ENCODE results near the gene TRMO.

Gene TRMO

DNA sequence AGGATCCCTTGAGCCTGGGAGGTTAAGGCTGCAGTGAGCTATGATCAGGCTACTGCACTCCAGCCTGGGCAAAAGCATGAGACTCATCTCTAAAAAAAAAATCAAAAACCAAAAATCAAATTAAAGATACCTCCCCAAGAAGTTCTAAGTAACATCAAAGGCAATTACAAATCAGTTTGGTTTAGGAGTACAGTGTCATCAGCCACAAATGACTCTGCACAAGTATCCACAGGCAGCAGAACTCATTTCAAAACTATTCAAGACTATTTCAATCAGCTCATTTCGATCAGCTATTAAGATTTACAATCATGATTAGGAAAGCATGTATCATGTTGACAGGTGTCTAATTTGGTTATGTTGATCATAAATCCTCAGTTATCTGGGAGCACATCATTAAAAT, 19.1 kb downstream of the TRMO start:
- no peak for DNase-seq (ENCODE audit: low spot score)

DNA sequence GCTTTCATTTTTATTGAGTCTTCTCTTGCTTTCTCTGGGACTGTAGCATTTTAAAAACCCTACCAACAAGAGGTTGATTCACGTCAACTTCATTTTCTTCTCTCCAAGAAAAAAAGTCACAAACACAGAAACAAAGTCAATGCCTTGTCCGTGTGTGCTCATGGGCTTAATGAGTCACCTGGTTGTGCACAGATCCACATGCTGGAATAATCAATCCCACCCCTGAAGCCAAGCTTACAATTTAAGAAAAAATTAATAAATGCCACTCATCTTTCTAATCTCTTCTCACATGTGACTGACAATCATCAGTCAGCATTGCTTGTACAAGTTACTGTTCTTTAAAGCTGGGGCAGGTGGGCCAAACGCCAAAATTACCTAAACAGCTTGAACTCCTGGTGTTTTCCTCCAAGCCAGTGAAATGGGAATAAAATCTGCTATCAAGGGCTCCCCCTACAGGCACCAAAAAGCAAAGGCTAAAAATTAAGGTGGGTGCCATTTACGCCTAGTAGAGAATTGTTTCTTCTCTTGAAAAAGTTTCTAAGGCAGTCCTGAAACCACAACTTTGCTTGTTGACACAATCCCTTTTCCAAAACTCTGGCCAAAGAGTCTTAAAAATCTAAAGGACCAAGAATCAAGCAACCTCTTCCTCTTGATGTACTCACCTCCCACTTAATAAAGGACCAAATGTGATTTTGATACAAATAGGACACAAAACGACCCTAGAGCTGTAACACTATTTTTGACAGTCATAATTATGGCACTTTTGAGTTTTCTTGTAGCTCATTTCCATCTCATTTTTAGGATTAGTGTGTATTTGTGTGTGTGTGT, 21.3 kb downstream of the TRMO start:
- peak; percentile 57 for DNase-seq (ENCODE audit: low spot score)

DNA sequence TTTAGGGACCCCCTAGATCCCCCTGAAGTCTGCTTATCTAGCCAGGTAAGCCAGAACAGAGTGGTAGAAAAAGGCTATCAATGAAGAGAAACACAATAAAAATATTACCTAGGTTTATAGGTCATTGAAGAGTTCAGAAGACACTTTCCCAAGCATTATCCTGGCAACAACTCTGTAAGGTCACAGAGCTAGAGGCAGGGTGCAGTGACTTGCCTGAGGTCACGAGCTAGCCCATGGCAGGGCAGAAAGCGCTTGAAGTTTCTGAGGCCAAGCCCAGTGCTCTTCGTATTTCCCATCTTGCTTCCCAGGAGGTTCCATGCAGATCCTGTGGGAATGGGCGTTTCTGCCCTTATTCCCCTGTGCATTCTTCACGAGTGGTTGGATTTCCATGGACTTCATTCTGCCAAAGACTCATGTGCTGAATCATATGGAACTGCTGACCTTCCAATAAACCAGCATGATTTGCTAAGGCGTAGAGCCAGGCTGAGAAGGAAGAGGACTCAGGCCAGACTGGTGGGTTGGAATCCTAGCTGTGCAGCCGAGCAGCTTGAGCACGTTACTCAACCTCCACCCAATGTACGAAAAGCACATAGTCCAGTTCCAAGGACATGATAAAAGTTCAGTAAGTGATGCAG, 22.1 kb downstream of the TRMO start:
- DNase-seq (ENCODE audit: low spot score): no peak

DNA sequence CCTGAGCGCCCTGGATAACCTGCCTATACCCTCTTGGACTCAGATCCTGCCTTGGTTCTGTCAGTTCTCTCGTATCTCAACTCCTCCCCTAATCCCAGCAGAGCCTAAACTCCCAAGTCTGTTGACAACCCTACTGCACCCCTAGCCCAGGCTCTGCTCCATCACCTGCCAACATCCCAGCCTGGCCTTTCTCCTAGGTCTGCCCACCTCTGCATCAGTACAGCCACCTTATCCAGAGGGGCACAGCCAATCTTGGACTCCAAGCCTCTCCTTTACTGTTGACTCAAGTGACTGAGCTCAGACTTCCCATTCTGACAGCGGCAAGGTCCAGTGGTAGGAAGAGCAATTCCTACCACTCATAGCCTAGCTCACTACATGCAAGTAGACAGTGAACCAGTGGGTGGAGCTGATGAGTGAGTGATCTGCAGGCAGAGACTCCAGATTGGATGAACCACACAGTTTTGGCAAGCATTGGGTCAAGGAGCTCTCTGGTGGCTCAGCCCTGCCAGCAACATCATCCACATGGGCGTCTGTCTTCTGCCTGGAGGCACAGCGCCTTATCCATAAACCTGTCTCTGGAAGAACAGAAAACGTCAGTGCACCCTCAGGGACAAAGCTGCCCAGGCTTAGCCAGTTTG, 26.5 kb downstream of the TRMO start:
- peak; percentile 22 for DNase-seq (ENCODE audit: low spot score)

DNA sequence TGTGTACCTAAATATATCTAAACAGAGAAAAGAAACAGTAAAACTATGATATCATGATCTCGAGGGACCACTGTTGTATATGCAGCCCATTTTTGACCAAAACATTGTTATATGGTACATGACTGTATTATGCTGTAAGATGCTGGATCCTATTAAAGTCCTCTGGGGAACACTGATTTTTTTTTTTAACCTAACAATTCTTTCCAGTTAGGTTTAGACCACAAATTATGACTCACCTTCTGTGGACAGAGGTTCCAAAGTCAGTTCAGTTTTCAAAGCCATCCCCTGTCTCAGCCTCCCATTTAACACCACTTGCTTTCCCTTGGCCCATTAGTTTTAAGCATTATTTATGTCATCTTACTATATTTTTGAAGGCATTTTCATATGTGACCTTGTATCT, 27.1 kb downstream of the TRMO start:
- DNase-seq (ENCODE audit: low spot score): no peak

DNA sequence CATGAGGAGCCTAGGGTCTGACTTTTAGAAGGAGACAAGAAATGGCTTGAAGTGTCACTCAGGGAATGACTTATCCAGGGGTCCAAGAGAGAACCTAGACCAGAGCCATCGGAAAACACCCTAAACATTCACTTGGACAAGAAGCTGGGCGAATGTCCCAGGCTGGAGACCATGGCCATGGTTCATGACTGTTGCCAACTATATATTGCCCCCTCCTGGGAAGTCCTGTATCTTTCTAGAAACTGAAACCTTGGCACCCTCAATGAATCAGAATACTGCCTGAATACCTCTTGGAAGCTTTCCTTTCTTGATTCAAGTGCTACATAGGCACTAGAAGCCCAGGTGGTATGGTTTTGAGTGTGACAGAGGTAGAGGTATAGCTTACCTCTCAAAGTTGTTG, 29.9 kb downstream of the TRMO start:
- DNase-seq (ENCODE audit: low spot score): no peak

DNA sequence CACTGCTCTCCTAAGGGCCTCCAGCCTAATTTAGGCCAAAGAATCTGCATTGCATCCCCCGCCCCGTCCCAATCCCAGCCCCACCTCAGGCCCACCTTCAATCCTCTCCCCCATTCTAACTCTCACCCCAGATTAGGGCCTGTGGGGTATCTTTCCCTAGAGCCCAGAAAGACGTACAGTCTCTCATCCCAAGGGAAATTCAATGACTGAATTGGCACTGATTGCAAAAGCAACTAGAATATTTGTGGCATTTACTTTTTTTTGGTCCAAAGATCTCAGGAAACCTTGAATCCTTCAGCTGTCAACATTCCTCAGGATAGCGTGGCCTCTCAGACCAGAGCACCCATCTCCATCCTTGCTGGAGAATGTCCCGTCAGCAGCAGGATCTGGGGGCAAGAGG, 30.6 kb downstream of the TRMO start:
- no peak for DNase-seq (ENCODE audit: low spot score)

DNA sequence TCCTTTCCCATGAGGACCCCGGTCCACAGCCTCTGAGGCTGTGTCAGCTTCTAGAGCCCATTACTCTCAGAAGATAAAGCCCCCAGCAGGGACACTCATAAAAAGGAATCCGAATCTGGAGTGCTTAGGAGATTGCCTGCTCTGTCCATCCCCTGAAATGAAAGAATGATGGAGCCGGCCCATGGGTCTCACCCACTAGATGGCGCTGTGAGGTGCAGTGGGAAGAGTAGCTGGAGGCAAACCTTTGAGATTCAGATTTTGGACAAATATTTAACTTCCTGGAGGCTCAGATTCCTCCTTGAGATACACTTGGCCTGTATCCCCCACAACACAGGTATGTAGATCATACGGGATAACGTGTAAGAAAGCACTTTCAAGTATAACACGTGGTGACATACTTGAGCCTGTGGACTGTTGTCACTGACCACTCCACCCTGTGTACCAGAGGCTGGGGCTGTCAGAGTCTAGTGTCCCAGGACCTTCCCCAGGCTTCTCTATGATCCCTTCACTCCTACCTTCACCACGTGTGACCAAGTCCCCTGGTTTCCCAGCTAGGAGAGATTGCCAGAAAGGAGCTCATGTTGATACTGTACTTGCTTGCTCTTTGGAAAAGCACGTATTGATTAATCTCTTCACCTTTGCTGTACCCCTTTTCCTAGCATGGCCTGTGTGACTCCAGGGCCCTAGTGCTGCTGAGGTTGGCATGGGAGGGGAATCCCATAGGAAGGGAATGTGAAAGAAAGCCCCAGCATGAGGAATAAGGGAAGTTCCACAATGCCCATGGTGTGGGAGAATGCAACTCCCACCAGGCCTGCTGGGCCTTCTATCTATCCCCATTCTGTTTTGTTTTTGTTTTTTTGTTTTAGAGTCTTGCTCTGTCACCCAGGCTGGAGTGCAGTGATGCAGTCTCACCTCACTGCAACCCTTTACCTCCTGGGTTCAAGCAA, 32.1 kb downstream of the TRMO start:
- DNase-seq (ENCODE audit: low spot score): peak; percentile 57

DNA sequence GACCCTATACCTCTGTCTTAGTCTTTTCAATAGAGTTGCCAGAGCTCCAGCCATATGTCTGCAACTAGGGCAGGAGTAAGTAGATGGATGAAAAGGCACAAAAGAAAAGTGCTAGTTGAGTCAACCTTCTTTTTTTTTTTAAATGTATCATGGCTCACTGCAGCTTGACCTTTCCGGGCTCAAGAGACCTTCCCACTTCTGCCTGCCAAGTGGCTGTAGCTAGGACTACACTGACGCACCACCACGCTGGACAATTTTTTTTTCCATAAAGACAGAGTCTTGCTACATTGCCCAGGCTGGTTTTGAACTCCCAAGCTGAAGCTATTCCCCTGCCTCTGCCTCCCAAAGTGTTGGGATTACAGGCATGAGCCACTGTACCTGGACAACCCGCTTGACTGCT, 42.0 kb downstream of the TRMO start:
- DNase-seq (ENCODE audit: low spot score): no peak

DNA sequence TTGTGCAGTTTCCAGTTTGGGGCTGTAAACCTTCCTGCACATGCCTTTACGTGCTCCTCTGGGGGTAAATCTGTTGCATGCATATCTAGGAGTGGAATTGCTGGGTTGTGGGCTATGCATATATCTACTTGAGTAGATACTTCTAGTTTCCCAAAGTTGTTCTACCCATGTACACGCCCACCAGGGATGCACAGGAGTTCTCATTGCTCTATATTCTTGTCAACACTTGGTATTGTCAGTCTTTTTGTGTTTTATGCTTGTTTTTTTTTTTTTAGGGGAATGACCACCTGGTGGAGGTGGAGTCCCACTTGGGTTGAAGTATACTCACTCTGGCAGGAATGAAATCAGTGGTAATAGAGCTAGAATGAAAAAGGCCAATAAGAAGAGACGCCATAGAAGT, 46.2 kb downstream of the TRMO start:
- DNase-seq (ENCODE audit: low spot score): no peak

DNA sequence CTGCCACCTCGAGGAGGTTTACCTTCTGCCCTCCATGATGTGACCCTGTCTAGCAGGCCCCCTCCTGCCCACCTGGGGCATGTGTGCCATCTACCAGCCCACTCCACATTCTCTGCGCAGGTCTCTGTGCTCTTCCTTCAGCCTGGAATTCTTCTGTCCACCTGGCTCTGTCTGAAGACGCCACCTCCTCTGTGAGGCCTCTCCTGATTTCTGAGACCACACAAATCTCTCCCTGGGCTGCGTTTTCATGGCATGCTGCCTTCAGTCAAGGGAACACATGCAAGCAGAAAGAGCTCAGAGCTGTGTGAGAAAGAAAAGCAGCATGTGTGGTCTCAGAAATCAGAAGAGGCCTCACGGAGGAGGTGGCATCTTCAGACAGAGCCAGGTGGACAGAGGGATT, 47.2 kb downstream of the TRMO start:
- DNase-seq (ENCODE audit: low spot score): no peak

DNA sequence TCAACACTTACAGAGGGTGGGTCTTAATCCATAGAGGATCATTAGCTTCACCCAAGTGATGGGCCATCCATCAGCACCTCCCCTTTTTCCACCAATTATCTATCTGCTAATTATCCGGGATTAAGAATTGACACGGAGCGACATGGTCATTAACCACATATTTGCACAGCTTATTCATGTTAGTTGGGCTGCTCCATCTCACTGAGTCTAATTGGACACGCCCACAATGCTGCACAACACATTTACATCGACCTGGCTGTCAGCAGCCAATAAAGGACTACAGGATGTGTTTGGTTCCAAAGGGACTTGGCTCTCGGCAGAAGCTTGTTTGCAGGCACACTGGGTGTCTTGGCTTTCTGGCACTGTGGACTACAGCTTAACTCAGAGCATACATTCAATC, 47.7 kb downstream of the TRMO start:
- no peak for DNase-seq (ENCODE audit: low spot score)

DNA sequence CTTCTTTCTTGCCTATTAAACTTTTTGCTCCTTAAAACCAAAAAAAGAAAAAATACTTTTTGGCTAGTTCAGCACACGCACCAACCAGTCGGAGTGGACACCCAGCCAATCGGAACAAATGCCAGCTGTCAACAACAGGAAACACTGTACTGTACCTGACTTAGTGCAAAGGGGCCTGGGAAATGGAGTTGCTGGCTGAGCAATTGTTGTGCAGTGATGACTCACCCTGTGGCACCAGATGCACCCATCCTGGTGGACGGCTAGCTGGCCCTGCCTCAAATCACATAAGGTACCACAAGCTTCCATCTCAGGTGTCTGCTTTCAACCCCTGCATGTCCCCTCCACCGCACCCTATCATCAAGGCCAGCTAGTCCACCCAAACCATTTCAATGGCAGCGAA, 48.4 kb downstream of the TRMO start:
- no peak for DNase-seq (ENCODE audit: low spot score)

DNA sequence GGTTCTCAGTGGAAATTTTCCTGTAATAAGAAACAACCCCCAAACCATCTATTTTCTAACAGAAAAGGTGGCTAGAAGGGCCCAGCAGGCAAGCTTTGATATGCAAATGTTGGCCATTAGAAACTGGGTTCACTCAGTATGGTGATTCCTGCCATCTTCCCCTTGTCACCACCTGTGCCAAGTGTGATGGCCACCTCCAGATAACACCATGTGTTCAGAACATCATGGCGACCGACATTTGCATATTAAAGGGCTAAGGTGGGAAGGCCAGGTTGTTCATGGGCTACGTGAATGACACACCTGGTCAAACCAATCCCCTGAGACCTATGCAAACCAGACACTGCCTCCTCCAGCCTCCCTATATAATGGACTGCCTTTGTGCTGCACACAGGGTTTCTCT, 48.9 kb downstream of the TRMO start:
- DNase-seq (ENCODE audit: low spot score): no peak

DNA sequence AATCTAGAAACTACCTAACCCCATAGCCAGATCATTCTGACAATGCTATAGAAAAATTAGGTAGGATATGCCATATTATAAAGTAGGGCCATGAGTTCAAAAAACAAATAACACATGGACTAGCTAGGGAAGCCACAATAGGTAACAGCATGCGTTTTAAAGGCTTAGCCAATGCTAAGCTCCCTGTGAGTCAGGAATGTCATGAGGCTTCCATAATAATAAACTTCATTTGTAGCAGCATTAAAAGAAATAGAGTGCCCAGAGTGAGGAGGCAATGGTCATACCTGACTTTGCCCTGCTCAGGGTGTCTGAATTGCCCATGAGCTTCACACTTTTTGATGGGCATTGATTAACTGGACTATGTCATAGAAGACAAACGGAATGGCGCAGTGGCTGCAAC, 53.4 kb downstream of the TRMO start:
- DNase-seq (ENCODE audit: low spot score): no peak

DNA sequence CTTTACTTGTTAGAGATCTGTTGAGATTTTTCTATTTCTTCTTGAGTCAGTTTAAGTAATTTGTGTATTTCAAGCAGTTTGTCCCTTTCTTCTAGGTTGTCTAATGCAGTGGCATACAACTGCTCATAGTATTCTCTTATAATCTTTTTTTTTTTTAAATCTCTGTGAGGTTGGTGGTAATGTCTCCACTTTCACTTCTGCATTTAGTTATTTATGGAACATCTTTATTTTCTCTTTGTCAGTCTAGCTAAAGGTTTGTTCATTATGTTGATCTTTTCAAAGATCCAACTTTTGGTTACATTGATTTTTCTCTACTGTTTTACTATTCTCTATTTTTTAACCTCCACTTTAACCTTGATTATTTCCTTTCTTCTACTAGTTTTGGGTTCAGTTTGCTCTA, 55.5 kb downstream of the TRMO start:
- no peak for DNase-seq (ENCODE audit: low spot score)

DNA sequence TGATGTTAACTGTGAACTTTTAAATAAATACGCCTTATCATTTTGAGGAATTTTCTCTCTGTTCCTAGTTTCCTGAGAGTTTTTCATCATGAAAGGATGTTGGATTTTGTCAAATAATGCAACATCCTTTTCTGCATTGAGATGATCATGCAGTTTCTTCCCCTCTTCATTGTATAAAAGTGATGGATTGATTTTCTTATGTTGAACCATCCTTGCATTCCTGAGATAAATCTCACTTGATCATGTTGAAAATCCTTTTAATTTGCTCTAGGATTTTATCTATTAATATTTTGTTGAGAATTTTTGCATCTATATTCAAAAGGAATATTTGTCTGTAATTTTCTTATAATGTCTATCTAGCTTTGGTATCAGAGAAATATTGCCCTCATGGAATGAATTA, 56.0 kb downstream of the TRMO start:
- DNase-seq (ENCODE audit: low spot score): no peak

DNA sequence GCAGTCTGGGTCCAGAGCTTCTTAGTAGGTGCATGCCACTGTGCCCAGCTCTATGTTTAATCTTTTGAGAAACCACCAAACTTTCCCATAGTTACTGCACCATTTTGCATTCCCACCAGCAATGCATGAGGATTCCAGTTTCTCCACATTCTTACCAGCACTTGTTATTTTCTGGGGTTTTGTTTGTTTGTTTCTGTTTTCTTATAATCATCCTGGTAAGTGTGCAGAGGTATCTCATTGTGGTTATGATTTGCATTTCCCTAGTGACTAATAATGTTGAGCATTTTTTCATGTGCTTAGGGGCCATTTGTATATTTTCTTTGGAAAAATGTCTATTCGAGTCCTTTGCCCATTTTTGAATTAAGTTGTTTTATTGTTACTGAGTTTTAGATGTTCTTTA, 57.9 kb downstream of the TRMO start:
- DNase-seq (ENCODE audit: low spot score): no peak

DNA sequence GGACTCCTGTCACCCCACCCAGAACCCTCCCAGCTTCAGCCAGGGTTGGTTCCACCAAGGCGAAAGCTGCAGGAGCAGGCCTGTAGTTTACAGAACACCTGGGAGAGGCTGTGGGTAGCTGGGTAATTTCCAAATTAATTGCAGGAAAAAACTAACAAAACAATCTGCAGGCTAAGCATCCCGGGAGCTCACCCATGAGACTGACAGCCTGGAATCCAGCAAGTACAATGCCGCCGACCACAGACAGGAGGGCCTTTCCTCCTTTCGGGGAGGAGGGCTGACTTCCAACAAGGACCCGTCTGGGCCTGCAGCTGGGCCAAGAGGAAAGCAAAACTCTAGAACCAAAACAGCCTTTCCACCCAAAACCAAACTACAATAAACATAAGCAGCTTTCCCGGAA, 59.0 kb downstream of the TRMO start:
- DNase-seq (ENCODE audit: low spot score): no peak

DNA sequence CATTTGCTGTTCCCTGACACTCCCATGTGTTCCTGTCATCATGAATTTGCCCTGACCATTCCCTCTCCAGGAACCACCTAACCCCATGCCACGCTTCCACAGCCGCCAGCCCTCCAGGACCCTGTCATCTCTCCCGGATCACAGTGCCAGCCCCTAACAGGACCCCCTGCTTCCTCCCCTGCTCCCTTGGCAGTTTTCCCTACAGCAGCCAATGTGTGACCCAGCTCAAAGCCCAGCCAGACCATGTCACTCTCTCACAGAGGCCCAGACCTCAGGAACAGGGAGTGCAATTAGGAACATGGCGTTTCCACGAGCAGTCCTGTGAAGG, 61.2 kb downstream of the TRMO start:
- no peak for DNase-seq (ENCODE audit: low spot score)

DNA sequence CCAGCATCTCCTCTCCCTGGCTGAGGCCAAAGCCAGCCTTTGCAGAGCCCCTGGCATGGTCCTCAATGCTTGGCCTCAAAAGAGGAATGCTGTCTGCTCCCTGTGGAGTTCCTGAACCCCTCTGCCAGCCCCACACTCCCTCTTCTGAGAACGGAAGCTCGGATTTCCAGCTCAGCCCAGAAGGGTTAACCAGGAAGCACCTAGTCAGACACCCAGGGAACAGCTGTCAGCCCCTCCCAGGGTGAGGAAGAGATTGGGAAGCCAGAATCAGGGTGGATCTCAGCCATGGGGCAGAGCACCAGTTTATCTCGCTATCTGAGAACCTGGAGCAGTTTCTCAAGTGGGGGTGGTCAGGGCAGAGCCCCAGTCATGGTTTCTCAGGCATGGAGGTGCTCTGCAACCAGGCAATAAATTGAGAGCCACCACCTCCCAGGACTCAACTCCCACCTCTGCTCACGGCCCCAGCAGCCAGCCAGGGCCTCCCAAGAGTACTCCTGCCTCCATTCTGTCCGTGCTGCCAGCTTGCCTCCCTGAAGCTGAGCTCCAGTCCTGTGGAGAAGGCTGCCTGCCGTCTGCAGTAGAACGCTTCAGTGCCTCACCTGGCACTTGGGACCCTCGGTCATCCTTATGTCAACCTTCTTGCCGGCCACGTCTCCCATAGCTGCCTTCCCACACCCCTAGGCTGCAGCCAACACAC, 61.7 kb downstream of the TRMO start:
- no peak for DNase-seq (ENCODE audit: low spot score)

DNA sequence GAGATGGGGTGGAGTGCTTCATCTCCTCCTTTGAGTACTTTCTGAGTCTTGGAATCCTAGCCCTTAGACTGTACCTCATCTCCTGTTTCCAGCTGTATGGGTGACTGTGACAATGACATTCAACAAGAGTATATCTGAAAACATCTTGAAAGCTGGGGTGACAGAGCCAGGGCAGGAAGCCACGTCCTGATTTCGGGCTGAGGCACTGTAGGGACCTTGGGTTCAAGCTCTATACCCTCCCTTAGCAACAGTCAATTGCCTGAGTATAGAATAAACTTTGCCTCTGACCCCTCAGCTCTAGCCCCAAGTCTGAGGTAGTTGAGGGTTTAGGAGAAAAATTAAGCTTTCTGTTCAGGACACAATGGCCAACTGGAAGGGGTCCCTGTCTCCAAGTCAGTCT, 63.0 kb downstream of the TRMO start:
- DNase-seq (ENCODE audit: low spot score): no peak

Measured in hematopoietic multipotent progenitor cell treated with erythropoietin and hydrocortisone succinate and interleukin-3 and kit ligand, for 15 days (in vitro differentiated cells).